HPDE6-E6E7 (cell line): ENCODE data around the gene PDE8A.

Experiments
- DNase-seq: peaks from one replicate; pipeline ENCODE4 v3.0.0; 2011; ENCODE audit warnings: missing footprints; ENCODE audit errors: extremely low spot score

The PDE8A gene

DNA sequence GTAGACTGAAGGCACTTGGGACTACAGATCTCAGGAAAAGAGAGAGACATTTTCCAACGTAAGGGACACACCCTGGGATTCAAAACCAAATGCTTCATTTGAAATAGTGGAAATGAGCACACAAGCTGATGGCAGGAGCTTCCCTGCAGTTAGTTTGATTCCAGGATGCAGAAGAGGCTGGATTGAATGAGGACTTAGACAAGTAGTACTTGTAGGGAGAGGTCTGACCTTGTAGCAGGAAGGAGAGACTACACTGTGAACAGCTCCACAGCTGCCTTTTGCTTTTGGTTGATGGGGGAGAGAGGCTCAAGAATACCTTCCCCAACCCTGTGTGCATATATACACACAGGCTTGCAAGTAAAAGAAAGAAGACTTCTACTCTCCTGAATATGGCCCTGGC, 51.5 kb downstream of the PDE8A start:
- no peak for DNase-seq

DNA sequence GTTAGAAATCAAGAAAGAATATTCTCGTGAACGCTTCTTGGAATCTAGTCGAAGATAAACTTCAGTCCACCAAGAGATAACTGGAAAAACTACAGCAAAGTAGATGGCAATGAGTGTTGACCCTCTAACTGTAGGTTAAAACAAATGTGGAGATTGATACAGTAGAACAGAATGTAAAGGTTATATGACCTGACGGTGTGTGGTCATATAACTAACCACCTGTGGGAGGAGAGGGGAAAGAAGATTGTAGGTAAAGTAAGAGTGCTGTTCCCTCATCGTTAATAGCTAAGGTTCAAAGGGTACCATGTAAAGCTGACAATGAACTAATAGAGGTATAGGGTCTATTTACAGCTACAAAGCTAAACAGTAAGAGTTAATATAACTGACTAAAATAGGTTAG, 52.6 kb downstream of the PDE8A start:
- no peak for DNase-seq

DNA sequence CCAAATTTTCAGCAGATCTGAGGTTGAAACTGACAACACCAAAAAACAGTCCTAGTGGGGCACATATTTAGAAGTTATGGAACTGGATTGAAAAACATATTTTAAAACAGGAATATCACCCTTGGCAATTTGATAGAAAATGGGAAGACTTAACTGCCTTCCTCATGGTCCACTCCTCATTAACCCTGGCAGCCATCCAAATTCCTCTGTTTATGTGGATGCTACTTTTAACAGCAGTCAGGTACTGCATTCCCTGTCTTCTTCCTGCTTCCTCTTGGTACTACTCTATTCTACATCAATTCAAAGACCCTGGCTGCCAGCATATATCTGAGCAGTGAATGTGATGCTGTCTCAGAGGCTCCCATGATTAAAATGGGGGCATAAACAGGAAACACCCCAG, 54.3 kb downstream of the PDE8A start:
- DNase-seq = no peak

- DNase-seq = no peak
Measured at GRCh38 chr15:85036716-85037115, 55.1 kb downstream of the PDE8A start.

DNA sequence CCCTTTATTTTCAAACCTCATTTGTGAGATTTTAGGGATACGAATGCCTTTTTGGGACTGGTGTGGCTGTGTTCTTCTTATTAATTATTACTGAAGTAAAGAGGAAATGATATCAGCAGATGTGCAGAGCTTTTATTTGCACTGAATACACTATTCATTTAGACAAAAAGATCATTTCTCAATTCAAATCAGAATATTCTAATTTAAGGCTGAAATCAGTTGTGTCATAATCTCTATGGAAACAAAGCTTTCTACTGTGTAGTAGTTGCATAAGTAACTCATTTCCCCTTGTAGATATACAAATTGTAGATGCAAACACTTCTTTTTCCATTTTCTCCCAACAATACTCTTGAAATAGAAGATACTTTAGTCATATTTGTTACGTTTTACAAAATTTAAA, 56.0 kb downstream of the PDE8A start:
- DNase-seq = no peak

- no peak for DNase-seq
Measured at GRCh38 chr15:85041230-85041629, 59.6 kb downstream of the PDE8A start.

- no peak for DNase-seq
Measured at GRCh38 chr15:85044251-85044853, 62.7 kb downstream of the PDE8A start.

GRCh38 chr15:85044894-85045293, 63.2 kb downstream of the PDE8A start:
- DNase-seq = no peak

DNA sequence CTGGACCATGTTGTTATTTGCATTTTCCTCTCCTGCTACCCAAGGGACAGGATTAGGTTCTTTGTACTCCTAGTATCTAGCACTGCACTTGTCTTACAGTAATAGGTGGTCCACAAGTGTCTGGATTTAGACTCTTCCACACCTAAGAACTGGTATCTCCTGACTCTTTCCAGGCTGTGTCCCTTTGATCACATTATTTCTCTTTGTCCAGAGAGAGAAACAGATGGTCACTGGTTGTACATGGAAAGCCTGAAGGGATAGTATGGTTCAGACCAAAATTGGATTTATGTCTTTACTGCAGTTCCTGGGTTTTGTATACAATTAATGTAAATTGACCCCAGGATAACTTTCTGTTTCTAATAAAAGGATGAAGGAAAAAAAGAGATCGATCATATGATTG, 64.0 kb downstream of the PDE8A start:
- DNase-seq = no peak

GRCh38 chr15:85047271-85047948, 65.8 kb downstream of the PDE8A start:
- no peak for DNase-seq

- no peak for DNase-seq
Measured at GRCh38 chr15:85048430-85048829, 66.8 kb downstream of the PDE8A start.

GRCh38 chr15:85049805-85050204, 68.1 kb downstream of the PDE8A start:
- no peak for DNase-seq

- DNase-seq = no peak
Measured at GRCh38 chr15:85059734-85060133, 78.1 kb downstream of the PDE8A start.

DNA sequence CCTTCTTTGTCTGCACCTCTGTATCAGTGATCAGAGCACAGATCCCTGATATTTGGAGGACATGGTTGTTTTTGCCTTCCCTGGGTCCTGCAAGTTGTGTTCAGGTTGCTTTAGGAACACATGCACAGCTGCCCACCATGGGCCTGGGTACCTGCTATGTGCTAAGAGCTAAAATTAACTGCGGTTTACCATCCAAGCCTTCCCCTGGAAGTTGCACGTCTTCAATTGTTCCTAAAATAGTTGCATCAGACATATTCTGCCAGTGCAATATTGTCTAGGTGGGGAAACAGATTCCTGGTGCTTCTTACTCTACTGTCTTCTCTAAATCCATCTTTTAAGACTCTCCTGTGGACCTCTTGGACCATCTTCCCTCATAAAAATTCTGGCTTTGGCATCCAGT, 80.9 kb downstream of the PDE8A start:
- no peak for DNase-seq

DNA sequence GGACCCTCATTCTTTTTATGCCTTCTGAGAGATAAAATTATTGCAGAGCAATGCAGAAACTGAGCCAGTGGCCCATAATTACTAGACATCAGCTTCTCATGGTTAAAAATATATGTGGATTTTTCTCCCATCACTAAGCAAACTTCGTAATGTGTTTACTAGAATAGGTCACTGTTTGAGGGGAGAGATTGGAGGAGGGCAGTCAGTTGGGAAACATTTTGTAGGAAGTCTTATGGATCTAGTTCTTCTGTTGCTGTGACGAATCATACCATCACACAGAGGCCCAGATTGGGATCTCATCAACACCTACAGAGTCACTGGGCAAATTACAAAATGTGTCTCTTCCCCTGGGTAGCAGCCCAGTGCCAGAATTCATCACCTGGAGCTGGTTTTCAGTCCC, 81.4 kb downstream of the PDE8A start:
- DNase-seq = no peak

GRCh38 chr15:85063522-85064079, 81.9 kb downstream of the PDE8A start:
- DNase-seq = no peak

GRCh38 chr15:85064710-85065109, 83.1 kb downstream of the PDE8A start:
- DNase-seq = no peak

GRCh38 chr15:85071061-85071460, 89.4 kb downstream of the PDE8A start:
- DNase-seq = no peak

DNA sequence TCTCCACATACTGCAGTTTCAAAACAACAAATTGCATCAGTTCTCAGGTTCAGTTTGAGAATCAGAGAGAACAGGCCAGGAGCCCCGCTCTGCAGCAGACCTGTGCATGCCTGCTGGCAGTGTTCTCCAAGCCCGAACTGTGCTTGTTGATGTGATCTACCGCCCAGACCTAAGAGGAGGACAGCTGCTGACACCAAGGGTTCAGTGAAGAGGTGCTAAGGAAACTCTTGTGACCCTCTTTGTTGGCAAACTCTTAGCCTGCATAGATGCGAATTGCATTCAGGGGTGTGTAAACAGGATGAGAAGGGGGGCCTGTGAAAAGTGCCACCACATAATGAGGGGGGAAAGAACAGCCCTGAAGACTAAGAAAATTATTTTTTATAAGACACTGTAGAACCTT, 89.8 kb downstream of the PDE8A start:
- no peak for DNase-seq

DNA sequence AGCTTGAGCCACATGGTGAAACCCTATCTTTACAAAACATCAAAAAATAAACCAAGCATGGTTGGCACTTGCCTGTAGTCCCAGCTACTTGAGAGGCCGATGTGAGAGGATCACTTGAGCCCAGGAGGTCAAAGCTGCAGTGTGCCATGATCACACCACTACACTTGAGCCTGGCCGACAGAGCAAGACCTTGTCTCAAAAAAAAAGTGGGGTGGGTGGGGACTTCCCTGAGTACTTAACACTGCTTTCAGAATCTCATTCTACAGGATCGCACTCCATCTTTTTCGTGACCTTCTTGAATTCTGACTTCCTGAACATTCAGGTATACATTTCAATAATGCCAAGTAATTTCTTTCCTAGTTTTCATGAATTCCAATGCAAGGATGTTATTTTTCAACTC, 91.3 kb downstream of the PDE8A start:
- DNase-seq = no peak

DNA sequence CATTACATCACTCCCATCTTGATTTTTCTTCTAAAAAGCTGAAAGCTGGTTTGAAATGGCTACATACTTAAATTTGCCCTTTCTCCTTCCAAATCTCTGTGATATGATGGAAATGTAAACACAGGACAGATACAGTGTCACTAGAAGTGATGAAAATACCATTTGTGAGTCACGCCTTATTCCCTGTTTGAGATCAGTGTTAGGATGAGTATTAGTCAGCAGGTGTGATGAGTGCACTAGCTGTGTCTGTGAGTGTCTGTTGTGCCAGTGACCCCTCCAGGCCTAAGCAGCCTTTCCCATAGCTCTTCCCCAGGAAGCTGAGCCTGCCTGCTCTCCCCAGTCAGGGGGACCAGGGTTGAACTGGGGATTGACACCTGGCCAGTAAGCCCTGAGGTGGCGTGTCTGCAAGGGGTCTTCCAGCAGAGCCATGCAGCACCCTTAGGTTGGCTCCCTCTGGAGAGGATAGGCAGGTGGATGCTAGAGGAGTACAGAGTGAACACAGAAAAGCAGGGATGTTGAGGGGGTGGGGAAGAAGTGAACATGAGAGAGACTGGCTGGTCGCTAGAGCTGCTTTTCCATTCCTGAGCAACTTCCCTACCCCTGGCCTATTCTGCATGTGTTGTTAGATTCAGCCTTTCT, 92.0 kb downstream of the PDE8A start:
- DNase-seq = peak; percentile 32

DNA sequence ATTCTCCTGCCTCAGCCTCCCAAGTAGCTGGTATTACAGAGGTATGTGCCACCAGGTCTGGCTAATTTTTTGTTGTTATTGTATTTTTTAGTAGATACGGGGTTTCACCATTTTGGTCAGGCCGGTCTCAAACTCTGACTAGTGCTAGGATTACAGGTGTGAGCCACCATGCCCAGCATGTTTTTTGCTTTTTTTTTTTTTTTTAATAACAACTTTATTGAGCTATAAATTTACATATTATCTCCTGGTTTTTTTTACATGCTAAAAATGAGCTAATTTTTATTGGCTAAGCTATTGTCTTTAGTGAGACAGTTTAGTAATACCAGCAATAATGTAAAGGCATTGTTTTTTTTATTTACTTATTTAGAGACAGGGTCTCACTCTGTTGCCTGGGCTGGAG, 105.2 kb downstream of the PDE8A start:
- no peak for DNase-seq

DNA sequence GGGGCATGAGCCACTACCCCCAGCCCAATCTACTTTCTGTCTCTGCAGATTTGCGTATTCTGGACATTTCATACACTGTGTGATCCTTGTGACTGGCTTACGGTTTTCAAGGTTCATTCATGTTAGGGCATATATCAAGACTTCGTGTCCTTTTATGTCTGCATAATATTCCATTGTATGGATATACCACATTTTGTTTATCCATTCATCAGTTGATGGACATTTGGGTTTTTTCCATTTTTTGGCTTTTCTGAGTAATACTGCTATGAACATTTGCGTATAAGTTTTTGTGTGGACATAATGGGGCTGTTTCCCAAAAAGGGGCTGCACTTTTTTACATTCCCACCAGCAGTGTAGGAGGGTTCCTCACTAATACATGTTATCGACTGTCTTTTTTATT, 106.6 kb downstream of the PDE8A start:
- DNase-seq = no peak
